Kidney epithelial cell (primary cell): ENCODE results near the gene OSTM1. TPM values are rescaled to one million over a fixed set of nuclear protein-coding genes. Genes with fewer than 3 reads are reported as not detected.

ENCODE experiments used
- DNase-seq: peaks from one replicate; pipeline ENCODE4 v3.0.0-alpha.2; 2010; ENCODE audit warnings: low read depth
- H3K27me3 ChIP-seq: 2 replicates; pipeline ENCODE4 v1.6.0; 2011; ENCODE audit warnings: low read length; ENCODE audit not compliant: control insufficient read depth, insufficient read depth
- H3K36me3 ChIP-seq: 2 replicates; pipeline ENCODE4 v1.5.1; 2011; ENCODE audit warnings: low read length; ENCODE audit not compliant: control insufficient read depth, insufficient read depth
- H3K4me3 ChIP-seq: 2 replicates; pipeline ENCODE4 v1.5.1; 2011; ENCODE audit warnings: low read depth, mild to moderate bottlenecking, control low read depth, low read length
- total RNA-seq: library from RNA; depleted of rRNA; stranded (reverse); fragments of >200 nt; gene quantifications from 2 replicates; pipeline ENCODE4 v1.2.3, GENCODE V29; 2015
- TF ChIP-seq, protein P1 (sequence below): IDR thresholded peaks from 2 replicates; pipeline ENCODE4 v1.5.1; 2011; ENCODE audit warnings: mild to moderate bottlenecking, moderate library complexity, low read length, control low read depth, inconsistent platforms; ENCODE audit not compliant: insufficient read depth, poor library complexity, severe bottlenecking

Gene OSTM1
- total RNA-seq, 1 donor from 2014 or later: 77.3 TPM

DNA sequence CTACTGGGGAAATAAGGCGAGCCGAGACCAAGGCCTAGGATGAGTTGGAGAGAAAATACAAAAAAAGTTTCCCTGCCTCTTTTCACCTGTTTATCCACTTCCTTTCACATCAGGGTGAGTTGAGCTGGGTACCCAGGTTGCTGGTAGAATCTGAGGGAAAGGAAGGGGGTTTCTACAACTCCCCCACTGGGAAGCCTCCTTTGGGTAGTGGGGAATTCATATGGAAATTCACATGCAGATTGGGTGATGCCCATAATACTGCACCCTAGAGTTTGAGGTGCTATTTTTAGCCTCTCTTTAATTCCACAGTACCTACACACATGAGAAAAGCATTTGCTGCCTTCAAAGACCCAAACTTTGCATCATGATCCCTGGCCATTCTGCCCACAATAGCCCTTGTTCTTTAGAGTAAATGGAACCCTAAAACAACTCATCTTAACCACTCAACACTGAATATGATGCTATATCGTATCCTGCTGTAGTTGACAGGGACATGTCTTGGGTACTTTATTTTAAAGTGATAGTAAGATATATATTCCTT lies 2.7 kb downstream of the OSTM1 start:
- no peaks in the 10 kb centered on the region for H3K27me3 ChIP-seq
- DNase-seq: no peak
- TF ChIP-seq, protein P1, sequence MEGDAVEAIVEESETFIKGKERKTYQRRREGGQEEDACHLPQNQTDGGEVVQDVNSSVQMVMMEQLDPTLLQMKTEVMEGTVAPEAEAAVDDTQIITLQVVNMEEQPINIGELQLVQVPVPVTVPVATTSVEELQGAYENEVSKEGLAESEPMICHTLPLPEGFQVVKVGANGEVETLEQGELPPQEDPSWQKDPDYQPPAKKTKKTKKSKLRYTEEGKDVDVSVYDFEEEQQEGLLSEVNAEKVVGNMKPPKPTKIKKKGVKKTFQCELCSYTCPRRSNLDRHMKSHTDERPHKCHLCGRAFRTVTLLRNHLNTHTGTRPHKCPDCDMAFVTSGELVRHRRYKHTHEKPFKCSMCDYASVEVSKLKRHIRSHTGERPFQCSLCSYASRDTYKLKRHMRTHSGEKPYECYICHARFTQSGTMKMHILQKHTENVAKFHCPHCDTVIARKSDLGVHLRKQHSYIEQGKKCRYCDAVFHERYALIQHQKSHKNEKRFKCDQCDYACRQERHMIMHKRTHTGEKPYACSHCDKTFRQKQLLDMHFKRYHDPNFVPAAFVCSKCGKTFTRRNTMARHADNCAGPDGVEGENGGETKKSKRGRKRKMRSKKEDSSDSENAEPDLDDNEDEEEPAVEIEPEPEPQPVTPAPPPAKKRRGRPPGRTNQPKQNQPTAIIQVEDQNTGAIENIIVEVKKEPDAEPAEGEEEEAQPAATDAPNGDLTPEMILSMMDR: no peak
- no peak overlapping the region for H3K4me3 ChIP-seq
- H3K36me3 ChIP-seq: no peaks in the 10 kb centered on the region

DNA sequence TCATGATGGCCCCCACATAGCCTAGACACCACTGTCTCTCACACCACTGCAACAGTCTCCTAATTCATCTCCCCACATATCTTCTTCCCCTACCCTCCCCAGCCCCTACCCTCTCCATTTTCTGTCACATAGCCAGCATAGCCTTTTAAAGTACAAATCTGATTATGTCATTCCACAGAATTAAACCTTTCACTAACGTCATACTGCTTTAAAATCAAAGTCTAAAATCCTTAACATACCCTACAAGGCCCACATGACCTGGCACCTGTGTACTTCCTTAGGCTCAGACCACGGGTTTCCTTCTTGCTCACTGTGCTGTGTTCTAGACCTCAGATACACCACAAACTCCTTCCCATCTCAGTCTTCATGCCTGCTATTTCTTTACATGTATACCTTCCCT lies 5.9 kb downstream of the OSTM1 start:
- no peaks in the 10 kb centered on the region for H3K36me3 ChIP-seq
- H3K4me3 ChIP-seq: no peak overlapping the region
- TF ChIP-seq, protein P1: no peak
- H3K27me3 ChIP-seq: no peaks in the 10 kb centered on the region
- no peak for DNase-seq

DNA sequence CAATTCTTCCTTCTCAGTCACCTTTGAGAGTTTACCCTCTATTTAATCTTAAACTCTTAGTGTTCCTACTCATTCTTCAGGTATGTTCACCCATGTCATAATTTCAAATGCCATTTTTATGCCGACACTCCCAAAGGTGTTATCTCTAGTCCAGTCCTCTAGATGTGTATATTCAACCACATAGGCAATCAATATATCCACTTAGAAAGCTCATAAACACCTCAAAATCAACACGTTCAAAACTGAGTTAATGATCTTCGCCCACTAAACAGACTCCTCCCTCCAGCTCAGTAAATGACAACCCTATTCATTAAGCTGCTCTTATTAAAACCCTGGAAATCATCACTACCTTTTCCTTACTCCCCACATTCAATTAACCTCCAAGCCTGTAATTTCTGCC lies 6.4 kb downstream of the OSTM1 start:
- Histone ChIP-seq H3K27me3 (no peaks in the 10 kb centered on the region), H3K4me3 (no peak overlapping the region), H3K36me3 (no peaks in the 10 kb centered on the region)
- DNase-seq: no peak
- TF ChIP-seq, protein P1: no peak

DNA sequence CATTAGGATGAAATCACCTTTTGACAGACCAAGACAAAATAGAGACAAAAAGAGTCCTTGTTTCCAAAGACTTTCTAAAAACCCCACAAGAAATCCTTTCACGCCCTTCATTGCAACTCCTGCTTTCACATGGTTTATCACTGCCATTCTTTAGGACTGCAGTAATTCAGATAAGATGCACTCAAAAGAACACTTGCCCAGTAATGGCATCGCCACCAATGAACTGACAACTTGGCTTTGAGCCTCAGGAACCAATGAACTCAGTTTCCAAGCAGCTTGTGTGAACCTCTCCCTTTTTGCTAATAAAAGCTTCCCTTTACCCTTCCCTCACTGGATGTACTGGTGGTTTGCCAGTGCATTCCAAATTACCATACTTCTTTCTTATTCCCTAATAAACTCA lies 21.8 kb downstream of the OSTM1 start:
- Histone ChIP-seq H3K4me3 (no peak overlapping the region), H3K27me3 (no peaks in the 10 kb centered on the region), H3K36me3 (no peaks in the 10 kb centered on the region)
- DNase-seq: no peak
- TF ChIP-seq, protein P1: no peak

DNA sequence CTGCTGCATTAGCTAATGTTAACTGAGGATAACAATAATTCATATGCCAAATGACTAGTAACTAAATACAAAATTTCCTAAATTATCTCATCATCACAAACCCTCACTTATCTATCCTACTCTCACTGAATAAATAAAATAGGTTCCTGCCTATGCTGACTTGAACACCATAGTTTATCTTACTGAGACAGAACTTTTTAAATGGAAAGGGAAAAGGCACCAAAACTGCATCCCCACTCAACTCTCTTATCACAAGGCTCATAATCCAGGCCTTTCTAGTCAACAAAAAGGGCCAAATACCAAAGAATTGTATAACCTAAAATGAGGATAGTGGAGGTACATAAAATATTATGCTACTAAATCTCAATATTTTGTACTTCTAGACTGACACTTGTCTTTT lies 23.1 kb downstream of the OSTM1 start:
- H3K36me3 ChIP-seq: peaks cover 1% of the 10 kb centered on the region

DNA sequence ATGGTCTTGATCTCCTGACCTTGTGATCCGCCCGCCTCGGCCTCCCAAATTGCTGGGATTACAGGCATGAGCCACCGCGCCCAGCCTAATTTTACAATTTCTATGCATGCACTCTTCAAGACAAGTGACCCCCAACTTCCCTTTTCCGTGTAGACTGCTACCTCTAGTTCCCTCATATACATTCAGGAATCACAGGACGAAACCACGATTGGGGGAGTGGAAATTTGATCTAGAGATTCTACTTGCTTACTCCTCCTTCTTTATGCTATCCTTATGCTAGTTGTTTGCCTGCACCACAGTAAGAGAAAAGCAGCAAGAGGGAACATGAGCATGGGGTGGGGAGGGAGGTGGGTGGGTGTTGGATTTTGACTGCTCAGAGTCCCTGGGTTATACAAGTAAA lies 34.9 kb downstream of the OSTM1 start:
- TF ChIP-seq, protein P1: no peak
- Histone ChIP-seq H3K36me3 (no peaks in the 10 kb centered on the region), H3K4me3 (no peak overlapping the region), H3K27me3 (no peaks in the 10 kb centered on the region)
- DNase-seq: no peak

More for the DNA sequence above, 23.1 kb downstream of the OSTM1 start:
- DNase-seq: no peak
- no peak overlapping the region for H3K4me3 ChIP-seq
- TF ChIP-seq, protein P1: no peak
- no peaks in the 10 kb centered on the region for H3K27me3 ChIP-seq
